ENCODE data around the gene FAM168A.

DNA sequence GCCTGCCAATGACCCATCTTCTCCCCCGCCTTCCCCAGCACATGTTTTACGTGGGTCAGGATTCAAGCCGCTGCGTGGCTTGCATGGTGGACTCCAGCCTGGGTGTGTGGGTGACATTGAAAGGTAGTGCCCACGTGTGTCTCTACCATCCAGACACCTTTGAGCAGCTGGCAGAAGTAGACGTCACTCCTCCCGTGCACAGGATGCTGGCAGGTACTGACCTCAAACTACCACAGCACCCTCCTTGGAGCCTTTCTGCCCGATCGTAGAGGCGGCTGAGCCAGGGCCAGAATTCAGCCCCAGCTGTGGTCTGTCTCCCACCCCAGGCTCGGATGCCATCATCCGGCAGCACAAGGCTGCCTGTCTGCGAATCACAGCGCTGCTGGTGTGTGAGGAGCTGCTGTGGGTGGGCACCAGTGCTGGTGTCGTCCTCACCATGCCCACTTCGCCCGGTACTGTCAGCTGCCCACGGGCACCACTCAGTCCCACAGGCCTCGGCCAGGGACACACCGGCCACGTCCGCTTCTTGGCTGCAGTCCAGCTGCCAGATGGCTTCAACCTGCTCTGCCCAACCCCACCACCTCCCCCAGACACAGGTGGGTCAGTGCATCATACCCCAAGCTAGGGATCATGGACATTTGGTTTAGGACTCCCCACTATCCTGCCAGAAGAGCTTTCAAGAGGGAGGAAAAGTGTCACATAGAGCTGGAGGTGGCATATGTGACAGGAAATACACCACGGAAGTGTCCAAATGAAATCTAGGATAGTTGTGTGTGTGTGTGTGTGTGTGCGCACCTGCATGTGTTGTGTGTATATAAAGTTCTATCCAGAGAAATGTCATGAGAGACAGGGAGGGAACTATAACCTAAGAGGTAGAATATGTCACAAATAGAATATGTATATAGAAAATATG lies 232.3 kb downstream of the FAM168A start:
- TF ChIP-seq FOXK2 (IDR thresholded peaks at IDR 0.05), result no peak
- no peak for TF ChIP-seq SRF (IDR thresholded peaks at IDR 0.05; ENCODE audit: low read depth in 2 of 2, low read length in 2 of 2)
- TF ChIP-seq HCFC1 (IDR thresholded peaks at IDR 0.05; ENCODE audit: low read length), result no peak
- TF ChIP-seq POLR2AphosphoS5 (IDR thresholded peaks at IDR 0.05; ENCODE audit: low read length), result no peak
- TF ChIP-seq ZNF274 (IDR thresholded peaks at IDR 0.05; ENCODE audit: insufficient read depth, insufficient read length), result no peak
- TF ChIP-seq SUZ12 (IDR thresholded peaks at IDR 0.05; ENCODE audit: unreplicated experiment), result no peak
- TF ChIP-seq MEF2A (IDR thresholded peaks at IDR 0.05; ENCODE audit: insufficient read depth, low read depth, low read length), result no peak
- TF ChIP-seq, protein P1, sequence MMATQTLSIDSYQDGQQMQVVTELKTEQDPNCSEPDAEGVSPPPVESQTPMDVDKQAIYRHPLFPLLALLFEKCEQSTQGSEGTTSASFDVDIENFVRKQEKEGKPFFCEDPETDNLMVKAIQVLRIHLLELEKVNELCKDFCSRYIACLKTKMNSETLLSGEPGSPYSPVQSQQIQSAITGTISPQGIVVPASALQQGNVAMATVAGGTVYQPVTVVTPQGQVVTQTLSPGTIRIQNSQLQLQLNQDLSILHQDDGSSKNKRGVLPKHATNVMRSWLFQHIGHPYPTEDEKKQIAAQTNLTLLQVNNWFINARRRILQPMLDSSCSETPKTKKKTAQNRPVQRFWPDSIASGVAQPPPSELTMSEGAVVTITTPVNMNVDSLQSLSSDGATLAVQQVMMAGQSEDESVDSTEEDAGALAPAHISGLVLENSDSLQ (IDR thresholded peaks at IDR 0.05), result no peak
- TF ChIP-seq ASH2L (IDR thresholded peaks at IDR 0.05; ENCODE audit: borderline replicate concordance, low read depth), result no peak
